HTERT RPE-1 (cell line): ENCODE data around the gene EXOSC2.

Source experiments
- in situ Hi-C: fragments of 300-500 bp; cut with MboI; formaldehyde crosslinking; loops from 4 replicates; pipeline ENCODE4 v1.14.3; 2020; ENCODE audit warnings: low sequenced_read_pairs

The EXOSC2 gene

DNA sequence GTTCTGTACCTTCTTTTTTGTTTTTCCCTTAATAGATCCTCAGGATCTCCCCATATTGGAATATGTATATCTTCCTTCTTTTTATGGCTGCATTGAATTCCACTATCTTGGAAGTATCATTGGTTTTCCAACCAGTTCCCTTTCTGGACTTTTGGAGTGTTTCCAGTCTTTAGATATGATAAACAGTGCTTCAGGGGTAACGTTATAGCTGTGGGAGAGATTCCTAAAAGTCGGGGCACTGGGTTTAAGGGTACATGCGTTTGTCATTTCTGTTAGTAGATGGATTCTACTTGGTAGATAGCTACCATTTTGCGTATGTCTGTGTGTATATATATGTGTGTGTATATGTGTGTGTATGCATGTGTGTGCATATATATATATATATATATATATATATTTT, 42.0 kb downstream of the EXOSC2 start:
- in situ Hi-C loops, result no loop called here

DNA sequence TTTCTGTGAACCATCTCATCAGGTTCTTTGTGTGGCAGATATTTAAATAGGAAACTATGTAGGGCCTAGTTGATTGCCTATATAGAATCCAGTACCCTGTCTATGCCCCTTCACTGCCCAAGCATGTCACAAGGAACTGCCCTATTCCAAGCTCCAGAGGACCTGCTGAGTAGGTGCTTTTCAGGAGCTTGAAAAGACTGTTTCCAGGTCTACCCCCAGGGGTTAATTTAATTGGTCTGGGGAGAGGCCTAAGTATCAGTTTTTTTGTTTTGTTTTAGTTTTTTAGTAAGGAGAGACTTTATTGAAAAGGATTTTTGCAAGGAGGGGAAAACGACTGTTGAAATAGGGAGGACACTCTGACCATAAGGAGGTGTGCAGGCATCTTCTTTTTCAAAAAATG, 43.3 kb downstream of the EXOSC2 start:
- in situ Hi-C loops, result no loop called here

DNA sequence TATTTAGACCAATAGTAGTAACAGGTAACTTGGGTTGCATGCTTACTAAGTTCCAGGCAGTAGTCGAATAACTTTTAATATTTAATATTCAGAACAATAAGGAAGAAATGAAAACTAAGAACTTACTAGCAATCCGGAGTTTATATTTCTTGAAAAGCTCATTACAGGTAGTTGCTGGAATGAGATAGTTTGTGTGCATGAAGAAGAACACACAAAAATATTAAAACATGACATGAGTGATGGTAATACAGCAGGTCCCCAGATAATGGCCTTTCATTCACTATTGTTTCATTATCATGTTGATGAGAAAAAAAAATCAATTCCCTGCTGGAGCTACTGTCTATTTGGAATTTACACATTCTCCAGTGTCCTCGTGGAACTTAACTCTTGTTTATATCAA, 44.7 kb downstream of the EXOSC2 start:
- in situ Hi-C loops, result no loop called here

DNA sequence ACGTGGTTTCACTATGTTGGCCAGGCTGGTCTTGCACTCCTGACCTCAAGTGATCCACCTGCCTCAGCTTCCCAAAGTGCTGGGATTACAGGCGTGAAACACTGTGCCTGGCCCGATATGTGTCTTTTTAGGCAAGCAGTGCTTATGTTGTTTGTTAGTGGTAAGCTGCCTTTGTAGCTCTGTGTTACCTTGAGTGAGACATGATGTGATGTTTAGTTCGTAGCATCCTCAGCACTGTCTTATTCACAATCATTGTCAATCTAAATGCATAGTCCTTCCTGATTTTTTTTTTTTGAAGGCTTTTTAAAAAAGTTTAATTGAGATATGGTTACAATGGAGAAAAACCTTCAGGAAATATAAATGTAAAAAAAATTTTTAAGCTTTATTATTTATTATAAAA, 45.5 kb downstream of the EXOSC2 start:
- in situ Hi-C loops, result no loop called here

DNA sequence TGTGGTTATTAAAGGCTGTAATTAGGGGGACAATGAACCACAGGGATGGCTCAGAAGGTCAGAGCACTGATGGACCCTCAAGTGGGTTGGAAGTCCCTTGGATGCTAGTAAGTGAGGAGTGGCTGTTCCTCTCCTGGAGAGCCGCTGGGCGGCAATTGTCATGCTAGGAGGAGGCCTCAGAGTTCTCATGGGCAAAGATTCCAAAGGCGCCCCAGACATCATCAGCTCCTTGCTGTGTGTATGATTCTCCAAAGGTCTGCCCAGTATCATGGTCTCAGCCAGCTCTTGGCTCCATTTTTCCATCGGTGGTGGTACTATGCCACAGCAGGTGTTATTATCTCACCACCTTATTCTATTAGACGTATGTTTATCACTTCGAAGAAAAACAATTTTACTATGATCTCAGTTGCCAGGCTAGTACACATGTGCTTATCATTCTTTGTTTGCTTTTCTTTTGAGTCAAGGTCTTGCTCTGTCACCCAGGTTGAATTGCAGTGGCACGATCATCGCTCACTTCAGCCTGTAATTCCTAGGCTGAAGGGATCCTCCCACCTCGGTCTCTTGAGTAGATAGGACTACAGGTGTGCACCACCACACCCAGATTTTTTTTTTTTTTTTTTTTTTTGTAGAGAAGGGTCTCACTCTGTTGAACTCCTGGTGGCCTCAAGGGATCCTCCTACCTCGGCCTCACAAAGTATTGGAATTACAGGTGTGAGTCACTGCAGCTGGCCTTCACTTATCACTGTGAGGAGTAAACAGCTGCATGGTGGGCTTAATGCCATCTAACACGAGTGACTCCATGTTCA, 46.8 kb downstream of the EXOSC2 start:
- in situ Hi-C loops, result no loop called here

DNA sequence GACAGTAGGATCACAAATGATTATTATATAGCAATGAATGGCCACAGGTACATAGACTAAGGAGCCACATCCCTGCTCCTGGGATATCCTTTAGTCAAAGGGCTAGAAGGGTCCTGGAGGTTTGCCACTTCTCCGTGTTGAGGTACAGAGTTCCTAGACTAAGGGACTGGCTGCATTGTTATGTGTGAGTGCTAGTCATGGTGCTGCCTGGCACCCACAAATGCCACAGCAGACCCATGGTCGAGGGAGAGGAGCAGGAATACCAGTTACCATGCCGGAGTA, 47.4 kb downstream of the EXOSC2 start:
- in situ Hi-C loops, result no loop called here

DNA sequence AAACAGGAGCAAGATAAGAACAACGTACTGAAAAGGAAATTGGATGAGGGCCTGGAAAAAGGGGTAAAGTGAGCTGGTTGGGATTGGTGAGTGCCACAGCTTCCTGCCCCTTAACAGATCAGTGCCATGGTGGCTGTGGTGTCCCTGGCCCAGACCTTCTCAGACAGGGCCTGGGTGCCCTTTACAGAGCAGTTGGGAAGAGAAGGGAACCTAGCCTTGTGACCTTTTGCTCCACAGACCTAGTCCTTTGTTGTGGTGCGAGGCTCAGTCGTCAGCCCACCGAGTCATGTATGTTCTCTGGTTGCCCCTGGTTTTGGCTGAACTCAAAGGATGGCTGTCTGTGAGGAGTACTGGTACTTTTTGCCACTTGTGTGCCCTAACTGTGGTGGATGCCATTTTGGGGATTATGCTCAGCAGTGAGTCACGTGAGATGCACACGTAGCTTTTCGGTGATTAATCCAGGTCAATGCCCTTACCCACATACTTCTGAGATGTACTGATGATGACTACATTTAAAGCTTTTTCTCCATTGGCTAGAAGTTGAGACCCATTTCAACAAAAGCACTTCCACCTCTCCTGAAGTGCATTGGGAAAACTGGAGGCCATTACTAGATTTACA, 48.4 kb downstream of the EXOSC2 start:
- in situ Hi-C loops, result no loop called here

DNA sequence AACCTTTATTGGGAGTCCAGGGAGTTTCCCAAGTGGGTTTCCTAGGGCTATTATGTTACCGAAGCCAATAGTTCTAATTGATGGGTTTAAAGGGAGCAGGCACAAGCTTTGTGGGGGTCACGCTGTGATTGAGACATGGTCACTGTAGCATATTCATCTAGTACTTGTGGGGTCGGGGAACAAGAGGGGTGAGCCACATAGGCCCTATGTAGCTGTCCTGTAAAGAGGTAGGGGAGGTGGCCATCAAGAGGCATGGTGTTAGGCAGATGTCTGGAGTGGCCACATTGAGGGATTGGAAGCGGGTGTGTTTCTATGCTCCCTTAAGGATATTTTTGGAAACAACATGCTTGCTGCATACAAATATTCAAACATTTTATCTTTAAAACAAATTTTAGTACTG, 50.1 kb downstream of the EXOSC2 start:
- in situ Hi-C loops, result no loop called here

DNA sequence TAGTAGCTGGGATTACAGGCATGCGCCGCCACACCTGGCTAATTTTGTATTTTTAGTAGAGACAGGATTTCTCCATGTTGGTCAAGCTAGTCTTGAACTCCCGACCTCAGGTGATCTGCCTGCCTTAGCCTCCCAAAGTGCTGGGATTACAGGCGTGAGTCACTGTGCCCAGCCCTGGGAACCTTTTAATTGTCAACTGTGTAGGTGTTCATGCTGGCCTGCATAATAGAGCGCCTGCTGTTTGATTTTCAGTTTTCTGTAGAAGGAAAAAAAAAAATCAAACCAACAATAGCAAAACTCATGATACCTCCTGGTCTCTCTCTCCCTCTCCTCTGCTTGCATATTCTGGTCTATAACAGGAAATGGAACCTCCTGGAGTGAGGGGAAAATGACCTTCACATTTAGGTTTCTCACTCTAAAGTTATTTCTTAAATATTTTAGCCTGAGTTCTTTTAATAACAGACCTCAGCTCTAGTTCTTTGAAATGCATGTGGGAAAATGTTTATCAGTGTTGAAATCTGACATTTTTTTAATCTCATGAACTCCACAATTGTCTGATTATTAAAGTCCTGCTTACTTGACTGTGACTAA, 51.7 kb downstream of the EXOSC2 start:
- in situ Hi-C loops, result no loop called here

DNA sequence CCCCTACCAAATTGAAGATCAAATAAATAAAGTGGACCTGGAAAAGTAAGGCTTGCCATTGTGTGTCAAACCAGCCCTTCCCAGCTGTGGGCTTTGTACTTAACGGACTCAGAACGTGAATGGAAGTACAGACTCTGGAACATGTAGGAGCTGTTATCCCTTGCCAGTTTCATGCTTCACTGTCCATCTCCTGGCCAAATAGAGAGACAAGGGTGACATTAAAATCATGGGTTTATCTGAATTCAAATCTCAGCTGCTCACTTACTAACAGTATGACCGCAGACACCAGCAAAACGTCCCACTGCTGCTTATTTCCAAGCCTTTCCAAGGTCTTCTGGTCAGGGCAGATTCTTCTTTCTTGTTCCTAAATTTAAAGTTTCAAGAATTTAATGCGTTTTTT, 52.2 kb downstream of the EXOSC2 start:
- in situ Hi-C loops, result no loop called here

DNA sequence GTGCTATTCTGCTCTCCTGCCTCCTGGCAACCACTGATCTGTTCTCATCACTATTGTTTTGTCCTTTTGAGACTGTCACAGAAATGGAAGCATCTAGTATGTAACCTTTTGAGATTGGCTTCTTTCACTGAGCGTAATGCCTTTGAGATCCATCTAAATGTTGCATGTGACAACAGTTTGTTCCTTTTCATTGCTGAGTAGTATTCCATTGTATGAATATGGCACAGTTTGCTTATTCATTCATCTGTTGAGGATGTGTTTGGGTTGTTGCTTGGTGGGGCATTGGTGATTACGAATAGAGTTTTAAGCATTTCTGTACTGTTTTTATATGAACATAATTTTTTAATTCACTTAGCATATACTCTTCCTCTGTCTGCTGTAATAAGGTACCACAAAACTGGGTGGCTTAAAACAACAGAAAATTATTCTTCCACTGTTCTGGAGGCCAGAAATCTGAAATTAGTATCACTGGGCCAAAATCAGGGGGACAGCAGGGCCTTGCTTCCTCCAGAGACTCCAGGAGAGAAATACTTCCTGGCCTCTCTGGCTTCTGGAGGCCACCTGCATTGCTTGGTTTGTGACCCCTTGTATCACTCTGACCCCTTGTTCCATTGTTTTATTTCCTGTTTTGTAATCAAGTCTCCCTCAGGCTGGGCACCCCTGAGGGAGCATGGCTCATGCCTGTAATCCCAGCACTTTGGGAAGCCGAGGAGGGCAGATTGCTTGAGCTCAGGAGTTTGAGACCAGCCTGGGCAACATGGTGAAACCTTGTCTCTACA, 53.0 kb downstream of the EXOSC2 start:
- in situ Hi-C loops, result no loop called here

DNA sequence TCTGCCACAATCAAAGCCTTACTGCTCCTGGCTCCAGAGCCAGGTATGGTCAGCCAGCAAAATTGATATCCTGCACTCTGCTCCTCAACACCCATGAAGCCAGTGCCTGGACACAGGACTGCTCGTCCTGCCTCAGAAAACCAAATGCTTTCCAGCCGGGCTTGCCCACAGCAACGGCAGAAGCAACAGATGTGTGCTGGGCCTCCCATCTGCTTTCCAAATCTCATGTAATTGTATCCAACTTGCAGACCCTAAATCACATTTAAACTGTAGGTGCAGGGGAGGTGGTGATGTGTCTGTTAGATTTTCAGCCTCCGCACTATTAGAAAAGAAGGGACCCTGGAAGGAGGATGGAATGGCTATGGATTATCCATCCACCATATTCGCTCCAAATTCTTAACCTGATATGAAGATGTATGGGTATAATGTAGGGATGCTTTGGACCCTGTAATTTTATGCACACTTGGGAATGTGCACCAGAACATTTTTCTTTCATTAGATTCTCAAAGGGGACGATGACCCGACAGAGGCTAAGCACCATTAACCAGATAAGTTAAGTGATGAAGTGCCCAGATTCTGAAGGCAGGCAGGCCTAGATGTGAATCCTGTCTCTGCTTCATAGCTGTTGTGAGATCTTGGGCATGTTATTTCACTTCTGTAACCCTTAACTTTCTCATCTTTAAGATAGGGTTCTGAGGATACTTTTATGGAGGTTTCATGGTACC, 58.2 kb downstream of the EXOSC2 start:
- in situ Hi-C loops, result no loop called here
